ENCODE measurements around the gene CBFB.

CBFB gene

GRCh38 chr16:67029254-67030096, 526 bp downstream of the CBFB start:
- Histone ChIP-seq H3K27me3 (replicated peaks; ENCODE audit: control insufficient read depth, insufficient read depth, low read length) (no peaks in the 10 kb centered on the region), H3K4me3 (replicated peaks; ENCODE audit: low read depth, low read length) (peak overlapping the region; percentile 89), H3K36me3 (ENCODE audit: control insufficient read depth, insufficient read depth, low read length) (no peaks in the 10 kb centered on the region)
- TF ChIP-seq, protein P1, sequence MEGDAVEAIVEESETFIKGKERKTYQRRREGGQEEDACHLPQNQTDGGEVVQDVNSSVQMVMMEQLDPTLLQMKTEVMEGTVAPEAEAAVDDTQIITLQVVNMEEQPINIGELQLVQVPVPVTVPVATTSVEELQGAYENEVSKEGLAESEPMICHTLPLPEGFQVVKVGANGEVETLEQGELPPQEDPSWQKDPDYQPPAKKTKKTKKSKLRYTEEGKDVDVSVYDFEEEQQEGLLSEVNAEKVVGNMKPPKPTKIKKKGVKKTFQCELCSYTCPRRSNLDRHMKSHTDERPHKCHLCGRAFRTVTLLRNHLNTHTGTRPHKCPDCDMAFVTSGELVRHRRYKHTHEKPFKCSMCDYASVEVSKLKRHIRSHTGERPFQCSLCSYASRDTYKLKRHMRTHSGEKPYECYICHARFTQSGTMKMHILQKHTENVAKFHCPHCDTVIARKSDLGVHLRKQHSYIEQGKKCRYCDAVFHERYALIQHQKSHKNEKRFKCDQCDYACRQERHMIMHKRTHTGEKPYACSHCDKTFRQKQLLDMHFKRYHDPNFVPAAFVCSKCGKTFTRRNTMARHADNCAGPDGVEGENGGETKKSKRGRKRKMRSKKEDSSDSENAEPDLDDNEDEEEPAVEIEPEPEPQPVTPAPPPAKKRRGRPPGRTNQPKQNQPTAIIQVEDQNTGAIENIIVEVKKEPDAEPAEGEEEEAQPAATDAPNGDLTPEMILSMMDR (IDR thresholded peaks at IDR 0.05; ENCODE audit: insufficient read depth, low read length, poor library complexity, severe bottlenecking) = no peak
- peak; percentile 83 for DNase-seq (ENCODE audit: extremely low read depth, insufficient read length)

DNA sequence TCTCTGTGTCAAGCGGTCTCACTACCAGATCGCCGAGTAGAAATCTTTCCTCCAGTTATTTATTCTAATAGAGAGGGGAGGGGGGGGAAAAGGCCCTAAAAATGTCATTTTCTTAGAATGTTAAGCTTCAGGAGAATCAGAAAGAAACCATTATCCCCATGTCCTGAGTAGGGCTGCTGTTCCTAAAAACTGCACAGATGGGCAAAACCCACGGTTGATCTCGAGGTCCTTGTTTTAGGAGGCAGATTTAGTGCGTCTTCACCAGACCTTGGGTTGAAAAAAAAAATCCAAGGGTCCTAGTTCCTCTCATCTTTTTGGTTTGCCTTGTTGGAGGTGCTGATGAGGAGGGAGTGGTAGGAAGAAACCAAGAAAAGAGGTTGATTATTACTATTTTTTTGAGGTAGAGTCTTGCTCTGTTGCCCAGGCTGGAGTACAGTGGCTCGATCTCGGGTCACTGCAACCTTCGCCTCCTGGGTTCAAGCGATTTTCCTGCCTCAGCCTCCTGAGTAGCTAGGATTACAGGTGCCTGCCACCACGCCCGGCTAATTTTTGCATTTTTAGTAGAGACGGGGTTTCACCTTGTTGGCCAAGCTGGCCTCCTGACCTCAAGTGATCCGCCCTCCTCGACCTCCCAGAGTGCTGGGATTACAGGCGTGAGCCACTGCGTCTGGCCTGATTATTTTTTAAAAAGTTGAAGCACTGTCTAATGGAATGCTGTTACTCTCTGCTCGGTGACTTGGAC, 1.4 kb downstream of the CBFB start:
- H3K4me3 ChIP-seq (replicated peaks; ENCODE audit: low read depth, low read length) = peak overlapping the region; percentile 89
- H3K27me3 ChIP-seq (replicated peaks; ENCODE audit: control insufficient read depth, insufficient read depth, low read length) = no peaks in the 10 kb centered on the region
- H3K36me3 ChIP-seq (ENCODE audit: control insufficient read depth, insufficient read depth, low read length) = no peaks in the 10 kb centered on the region
- DNase-seq (ENCODE audit: extremely low read depth, insufficient read length) = no peak
- TF ChIP-seq, protein P1 (IDR thresholded peaks at IDR 0.05; ENCODE audit: insufficient read depth, low read length, poor library complexity, severe bottlenecking) = no peak

DNA sequence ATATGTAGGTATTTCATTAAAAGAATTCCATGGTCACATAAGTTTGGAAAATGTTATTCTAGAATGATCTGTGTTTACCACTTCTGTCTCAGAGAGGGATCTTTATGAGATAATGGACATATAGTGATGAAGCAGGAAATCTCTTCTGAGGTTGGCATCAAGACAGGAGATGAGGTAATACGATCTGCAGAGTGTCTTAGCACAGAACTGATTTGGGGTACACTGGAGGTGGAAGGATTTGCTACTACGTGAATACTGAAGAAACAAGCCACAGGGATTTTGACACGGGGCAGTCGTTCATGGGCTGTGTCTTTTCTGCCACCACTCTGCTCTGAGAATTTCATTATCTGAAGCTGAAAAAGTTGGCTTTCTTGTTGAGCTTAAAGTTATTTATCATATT, 5.5 kb downstream of the CBFB start:
- no peak for DNase-seq (ENCODE audit: extremely low read depth, insufficient read length)
- Histone ChIP-seq H3K27me3 (replicated peaks; ENCODE audit: control insufficient read depth, insufficient read depth, low read length) (no peaks in the 10 kb centered on the region), H3K4me3 (replicated peaks; ENCODE audit: low read depth, low read length) (no peak overlapping the region), H3K36me3 (ENCODE audit: control insufficient read depth, insufficient read depth, low read length) (no peaks in the 10 kb centered on the region; the same call in 1 of the 2 replicates)
- TF ChIP-seq, protein P1 (IDR thresholded peaks at IDR 0.05; ENCODE audit: insufficient read depth, low read length, poor library complexity, severe bottlenecking) = no peak

- TF ChIP-seq, protein P1 (IDR thresholded peaks at IDR 0.05; ENCODE audit: insufficient read depth, low read length, poor library complexity, severe bottlenecking) = no peak
- H3K27me3 ChIP-seq (replicated peaks; ENCODE audit: control insufficient read depth, insufficient read depth, low read length) = no peaks in the 10 kb centered on the region
- DNase-seq (ENCODE audit: extremely low read depth, insufficient read length) = no peak
- no peak overlapping the region for H3K4me3 ChIP-seq (replicated peaks; ENCODE audit: low read depth, low read length)
- H3K36me3 ChIP-seq (ENCODE audit: control insufficient read depth, insufficient read depth, low read length) = no peaks in the 10 kb centered on the region; the same call in 1 of the 2 replicates
Observed at GRCh38 chr16:67035364-67035763, 6.4 kb downstream of the CBFB start.

GRCh38 chr16:67036323-67036741, 7.4 kb downstream of the CBFB start:
- no peak overlapping the region for H3K4me3 ChIP-seq (replicated peaks; ENCODE audit: low read depth, low read length)
- H3K36me3 ChIP-seq (ENCODE audit: control insufficient read depth, insufficient read depth, low read length) = no peaks in the 10 kb centered on the region; the same call in 1 of the 2 replicates
- TF ChIP-seq, protein P1 (IDR thresholded peaks at IDR 0.05; ENCODE audit: insufficient read depth, low read length, poor library complexity, severe bottlenecking) = no peak
- no peak for DNase-seq (ENCODE audit: extremely low read depth, insufficient read length)
- H3K27me3 ChIP-seq (replicated peaks; ENCODE audit: control insufficient read depth, insufficient read depth, low read length) = no peaks in the 10 kb centered on the region
